GM23338 (cell line): ENCODE results near the gene CLSTN1. TPM values are rescaled to one million over a fixed set of nuclear protein-coding genes. Genes with fewer than 3 reads are reported as not detected.

Source experiments
- ATAC-seq: fragments of 200-7000 bp; cut with Tn5 transposase; 3 replicates; pipeline ENCODE4 v1.9.1; 2020
- DNase-seq: peaks from one replicate; pipeline ENCODE4 v3.0.0-alpha.2; 2015; ENCODE audit warnings: low spot score
- H2AFZ ChIP-seq: fragments of 200-600 bp; sonication (generic); 2 replicates; pipeline ENCODE4 v1.8.0; 2016; ENCODE audit warnings: antibody characterized with exemption, mild to moderate bottlenecking, moderate library complexity
- H3F3A ChIP-seq: fragments of 200-600 bp; sonication (generic); replicated peaks from 2 replicates; pipeline ENCODE4 v1.8.0; 2017; ENCODE audit warnings: antibody characterized with exemption, mixed run types, low read depth
- H3K27ac ChIP-seq: fragments of 200-600 bp; sonication (generic); 2 replicates; pipeline ENCODE4 v1.6.1; 2016; ENCODE audit warnings: low read depth
- H3K27me3 ChIP-seq: fragments of 200-600 bp; sonication (generic); 2 replicates; pipeline ENCODE4 v1.8.0; 2016; ENCODE audit warnings: mild to moderate bottlenecking, mixed run types, moderate library complexity; ENCODE audit not compliant: insufficient read depth
- H3K36me3 ChIP-seq: fragments of 200-600 bp; sonication (generic); 2 replicates; pipeline ENCODE4 v1.8.0; 2016; ENCODE audit warnings: mild to moderate bottlenecking; ENCODE audit not compliant: insufficient read depth
- H3K4me1 ChIP-seq: fragments of 200-600 bp; sonication (generic); 2 replicates; pipeline ENCODE4 v1.8.0; 2016; ENCODE audit warnings: mild to moderate bottlenecking, moderate library complexity; ENCODE audit not compliant: insufficient read depth
- H3K4me2 ChIP-seq: fragments of 200-600 bp; sonication (generic); 2 replicates; pipeline ENCODE4 v1.7.1; 2017; ENCODE audit warnings: mixed run types
- H3K4me3 ChIP-seq: fragments of 200-600 bp; sonication (generic); 2 replicates; pipeline ENCODE4 v1.6.1; 2016; ENCODE audit warnings: mixed run types
- H3K79me2 ChIP-seq: fragments of 200-600 bp; sonication (generic); replicated peaks from 2 replicates; pipeline ENCODE4 v1.8.0; 2017; ENCODE audit warnings: mild to moderate bottlenecking; ENCODE audit not compliant: insufficient read depth
- H3K9me2 ChIP-seq: fragments of 200-600 bp; sonication (generic); 2 replicates; pipeline ENCODE4 v1.8.0; 2017; ENCODE audit not compliant: insufficient read depth
- H4K20me1 ChIP-seq: fragments of 200-600 bp; sonication (generic); replicated peaks from 2 replicates; pipeline ENCODE4 v1.8.0; 2017; ENCODE audit warnings: mild to moderate bottlenecking; ENCODE audit not compliant: insufficient read depth
- H3K27ac Mint-ChIP-seq: 2 replicates; pipeline ENCODE4 v1.8.0; 2020; ENCODE audit warnings: inconsistent platforms, mild to moderate bottlenecking, moderate library complexity, mixed read lengths
- H3K27me3 Mint-ChIP-seq: 3 replicates; pipeline ENCODE4 v1.8.0; 2022; ENCODE audit warnings: low read depth, mild to moderate bottlenecking, moderate library complexity, mixed read lengths, inconsistent platforms; ENCODE audit not compliant: insufficient read depth, poor library complexity
- H3K36me3 Mint-ChIP-seq: 3 replicates; pipeline ENCODE4 v1.8.0; 2021; ENCODE audit warnings: low read depth, mild to moderate bottlenecking, inconsistent platforms, moderate library complexity, mixed read lengths
- H3K4me1 Mint-ChIP-seq: 3 replicates; pipeline ENCODE4 v1.8.0; 2020; ENCODE audit warnings: mild to moderate bottlenecking, inconsistent platforms, mixed read lengths
- H3K4me3 Mint-ChIP-seq: 3 replicates; pipeline ENCODE4 v1.8.0; 2021; ENCODE audit warnings: moderate library complexity, mild to moderate bottlenecking, inconsistent platforms, mixed read lengths
- H3K9me3 Mint-ChIP-seq: 3 replicates; pipeline ENCODE4 v1.8.0; 2020; ENCODE audit warnings: moderate library complexity, mild to moderate bottlenecking, inconsistent platforms, mixed read lengths
- CREB1 ChIP-seq: fragments of 250-450 bp; sonication (Bioruptor Pico); IDR thresholded peaks from 2 replicates; pipeline ENCODE4 v1.5.0; 2020; ENCODE audit warnings: low read depth, mild to moderate bottlenecking, moderate library complexity
- STAT1 ChIP-seq: IDR thresholded peaks from one replicate; pipeline ENCODE4 v1.6.1; 2016; ENCODE audit warnings: antibody characterized with exemption; ENCODE audit not compliant: unreplicated experiment
- polyA plus RNA-seq: library from polyadenylated mRNA; unstranded; fragments of >200 nt; fragmentation: Nextera tagmentation; extraction: Ambion mirVana; gene quantifications from 2 replicates; pipeline ENCODE4 v1.2.1, GENCODE V29; 2016
- total RNA-seq: library from RNA; depleted of rRNA; stranded (reverse); fragments of >200 nt; shearing (Covaris generic); gene quantifications from 2 replicates; pipeline ENCODE4 v1.2.3, GENCODE V29; 2014
- TF ChIP-seq, protein P1 (sequence below): IDR thresholded peaks from 2 replicates; pipeline ENCODE4 v1.6.1; 2016; ENCODE audit warnings: antibody characterized with exemption
- TF ChIP-seq, protein P2 (sequence below): fragments of 250-450 bp; sonication (Bioruptor Pico); IDR thresholded peaks from 2 replicates; pipeline ENCODE4 v1.5.0; 2020; ENCODE audit warnings: mild to moderate bottlenecking, moderate library complexity
- TF ChIP-seq, protein P3 (sequence below), 2 experiments: fragments of 200-600 bp in 1 of 2; sonication (generic) in 1 of 2; conservative IDR thresholded peaks; 2 replicates each; pipeline versions ENCODE4 v1.5.1 to v1.6.1; 2016 to 2017; ENCODE audit warnings: antibody characterized with exemption in 2 of 2, low read depth in 2 of 2, mild to moderate bottlenecking in 2 of 2, moderate library complexity in 1 of 2
- TF ChIP-seq, protein P4 (sequence below): IDR thresholded peaks from one replicate; pipeline ENCODE4 v1.6.1; 2018; ENCODE audit warnings: antibody characterized with exemption; ENCODE audit not compliant: unreplicated experiment

Gene CLSTN1
- total and polyA plus RNA-seq, 2 experiments from 2014 or later = 38.5 to 66.2 TPM

DNA sequence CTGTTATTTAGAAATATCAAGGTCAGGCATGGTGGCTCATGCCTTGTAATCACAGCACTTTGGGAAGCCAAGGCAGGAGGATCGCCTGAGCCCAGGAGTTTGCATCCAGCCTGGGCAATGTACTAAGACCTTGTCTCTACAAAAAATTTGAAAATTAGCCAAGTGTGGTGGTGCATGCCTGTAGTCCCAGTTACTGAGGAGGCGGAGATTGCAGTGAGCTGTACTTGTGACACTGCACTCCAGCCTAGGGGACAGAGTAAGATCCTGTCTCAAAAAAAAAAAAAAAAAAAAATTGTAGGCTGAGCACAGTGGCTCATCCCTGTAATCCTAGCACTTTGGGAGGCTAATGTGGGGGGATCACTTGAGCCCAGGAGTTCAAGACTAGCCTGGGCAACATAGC lies 127.0 kb downstream of the CLSTN1 start:
- DNase-seq = no peak

More for the DNA sequence above, 127.0 kb downstream of the CLSTN1 start:
- Mint-ChIP-seq H3K4me3 (no peak overlapping the region), H3K36me3 (no peaks in the 10 kb centered on the region; the same call in 2 of the 3 replicates), H3K9me3 (no peaks in the 10 kb centered on the region), H3K4me1 (peaks cover 12% of the 10 kb centered on the region), H3K27me3 (peaks cover 2% of the 10 kb centered on the region), H3K27ac (no peak overlapping the region)
- Histone ChIP-seq H3K36me3 (no peaks in the 10 kb centered on the region; the same call in 1 of the 2 replicates), H3K4me2 (no peak overlapping the region), H4K20me1 (no peaks in the 10 kb centered on the region; the same call in 1 of the 2 replicates), H3K4me3 (no peak overlapping the region), H3K9me2 (no peaks in the 10 kb centered on the region), H3K27me3 (no peaks in the 10 kb centered on the region), H2AFZ (no peak overlapping the region), H3K4me1 (0 out of 2 replicates have a peak, but pooled peaks cover 3% of the 10 kb centered on the region), H3K27ac (no peak overlapping the region), H3F3A (0 out of 2 replicates have a peak, but pooled peaks cover under 1% of the 10 kb centered on the region), H3K79me2 (no peaks in the 10 kb centered on the region)
- TF ChIP-seq STAT1 = no peak
- TF ChIP-seq, protein P1, sequence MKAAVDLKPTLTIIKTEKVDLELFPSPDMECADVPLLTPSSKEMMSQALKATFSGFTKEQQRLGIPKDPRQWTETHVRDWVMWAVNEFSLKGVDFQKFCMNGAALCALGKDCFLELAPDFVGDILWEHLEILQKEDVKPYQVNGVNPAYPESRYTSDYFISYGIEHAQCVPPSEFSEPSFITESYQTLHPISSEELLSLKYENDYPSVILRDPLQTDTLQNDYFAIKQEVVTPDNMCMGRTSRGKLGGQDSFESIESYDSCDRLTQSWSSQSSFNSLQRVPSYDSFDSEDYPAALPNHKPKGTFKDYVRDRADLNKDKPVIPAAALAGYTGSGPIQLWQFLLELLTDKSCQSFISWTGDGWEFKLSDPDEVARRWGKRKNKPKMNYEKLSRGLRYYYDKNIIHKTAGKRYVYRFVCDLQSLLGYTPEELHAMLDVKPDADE = no peak
- no peak for TF ChIP-seq CREB1 (CRISPR knock-in tag)
- TF ChIP-seq, protein P2, sequence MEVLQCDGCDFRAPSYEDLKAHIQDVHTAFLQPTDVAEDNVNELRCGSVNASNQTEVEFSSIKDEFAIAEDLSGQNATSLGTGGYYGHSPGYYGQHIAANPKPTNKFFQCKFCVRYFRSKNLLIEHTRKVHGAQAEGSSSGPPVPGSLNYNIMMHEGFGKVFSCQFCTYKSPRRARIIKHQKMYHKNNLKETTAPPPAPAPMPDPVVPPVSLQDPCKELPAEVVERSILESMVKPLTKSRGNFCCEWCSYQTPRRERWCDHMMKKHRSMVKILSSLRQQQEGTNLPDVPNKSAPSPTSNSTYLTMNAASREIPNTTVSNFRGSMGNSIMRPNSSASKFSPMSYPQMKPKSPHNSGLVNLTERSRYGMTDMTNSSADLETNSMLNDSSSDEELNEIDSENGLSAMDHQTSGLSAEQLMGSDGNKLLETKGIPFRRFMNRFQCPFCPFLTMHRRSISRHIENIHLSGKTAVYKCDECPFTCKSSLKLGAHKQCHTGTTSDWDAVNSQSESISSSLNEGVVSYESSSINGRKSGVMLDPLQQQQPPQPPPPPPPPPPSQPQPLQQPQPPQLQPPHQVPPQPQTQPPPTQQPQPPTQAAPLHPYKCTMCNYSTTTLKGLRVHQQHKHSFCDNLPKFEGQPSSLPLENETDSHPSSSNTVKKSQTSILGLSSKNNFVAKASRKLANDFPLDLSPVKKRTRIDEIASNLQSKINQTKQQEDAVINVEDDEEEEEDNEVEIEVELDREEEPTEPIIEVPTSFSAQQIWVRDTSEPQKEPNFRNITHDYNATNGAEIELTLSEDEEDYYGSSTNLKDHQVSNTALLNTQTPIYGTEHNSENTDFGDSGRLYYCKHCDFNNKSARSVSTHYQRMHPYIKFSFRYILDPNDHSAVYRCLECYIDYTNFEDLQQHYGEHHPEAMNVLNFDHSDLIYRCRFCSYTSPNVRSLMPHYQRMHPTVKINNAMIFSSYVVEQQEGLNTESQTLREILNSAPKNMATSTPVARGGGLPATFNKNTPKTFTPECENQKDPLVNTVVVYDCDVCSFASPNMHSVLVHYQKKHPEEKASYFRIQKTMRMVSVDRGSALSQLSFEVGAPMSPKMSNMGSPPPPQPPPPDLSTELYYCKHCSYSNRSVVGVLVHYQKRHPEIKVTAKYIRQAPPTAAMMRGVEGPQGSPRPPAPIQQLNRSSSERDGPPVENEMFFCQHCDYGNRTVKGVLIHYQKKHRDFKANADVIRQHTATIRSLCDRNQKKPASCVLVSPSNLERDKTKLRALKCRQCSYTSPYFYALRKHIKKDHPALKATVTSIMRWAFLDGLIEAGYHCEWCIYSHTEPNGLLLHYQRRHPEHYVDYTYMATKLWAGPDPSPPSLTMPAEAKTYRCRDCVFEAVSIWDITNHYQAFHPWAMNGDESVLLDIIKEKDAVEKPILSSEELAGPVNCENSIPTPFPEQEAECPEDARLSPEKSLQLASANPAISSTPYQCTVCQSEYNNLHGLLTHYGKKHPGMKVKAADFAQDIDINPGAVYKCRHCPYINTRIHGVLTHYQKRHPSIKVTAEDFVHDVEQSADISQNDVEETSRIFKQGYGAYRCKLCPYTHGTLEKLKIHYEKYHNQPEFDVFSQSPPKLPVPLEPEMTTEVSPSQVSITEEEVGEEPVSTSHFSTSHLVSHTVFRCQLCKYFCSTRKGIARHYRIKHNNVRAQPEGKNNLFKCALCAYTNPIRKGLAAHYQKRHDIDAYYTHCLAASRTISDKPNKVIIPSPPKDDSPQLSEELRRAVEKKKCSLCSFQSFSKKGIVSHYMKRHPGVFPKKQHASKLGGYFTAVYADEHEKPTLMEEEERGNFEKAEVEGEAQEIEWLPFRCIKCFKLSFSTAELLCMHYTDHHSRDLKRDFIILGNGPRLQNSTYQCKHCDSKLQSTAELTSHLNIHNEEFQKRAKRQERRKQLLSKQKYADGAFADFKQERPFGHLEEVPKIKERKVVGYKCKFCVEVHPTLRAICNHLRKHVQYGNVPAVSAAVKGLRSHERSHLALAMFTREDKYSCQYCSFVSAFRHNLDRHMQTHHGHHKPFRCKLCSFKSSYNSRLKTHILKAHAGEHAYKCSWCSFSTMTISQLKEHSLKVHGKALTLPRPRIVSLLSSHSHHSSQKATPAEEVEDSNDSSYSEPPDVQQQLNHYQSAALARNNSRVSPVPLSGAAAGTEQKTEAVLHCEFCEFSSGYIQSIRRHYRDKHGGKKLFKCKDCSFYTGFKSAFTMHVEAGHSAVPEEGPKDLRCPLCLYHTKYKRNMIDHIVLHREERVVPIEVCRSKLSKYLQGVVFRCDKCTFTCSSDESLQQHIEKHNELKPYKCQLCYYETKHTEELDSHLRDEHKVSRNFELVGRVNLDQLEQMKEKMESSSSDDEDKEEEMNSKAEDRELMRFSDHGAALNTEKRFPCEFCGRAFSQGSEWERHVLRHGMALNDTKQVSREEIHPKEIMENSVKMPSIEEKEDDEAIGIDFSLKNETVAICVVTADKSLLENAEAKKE (CRISPR knock-in tag) = no peak
- TF ChIP-seq, protein P3, sequence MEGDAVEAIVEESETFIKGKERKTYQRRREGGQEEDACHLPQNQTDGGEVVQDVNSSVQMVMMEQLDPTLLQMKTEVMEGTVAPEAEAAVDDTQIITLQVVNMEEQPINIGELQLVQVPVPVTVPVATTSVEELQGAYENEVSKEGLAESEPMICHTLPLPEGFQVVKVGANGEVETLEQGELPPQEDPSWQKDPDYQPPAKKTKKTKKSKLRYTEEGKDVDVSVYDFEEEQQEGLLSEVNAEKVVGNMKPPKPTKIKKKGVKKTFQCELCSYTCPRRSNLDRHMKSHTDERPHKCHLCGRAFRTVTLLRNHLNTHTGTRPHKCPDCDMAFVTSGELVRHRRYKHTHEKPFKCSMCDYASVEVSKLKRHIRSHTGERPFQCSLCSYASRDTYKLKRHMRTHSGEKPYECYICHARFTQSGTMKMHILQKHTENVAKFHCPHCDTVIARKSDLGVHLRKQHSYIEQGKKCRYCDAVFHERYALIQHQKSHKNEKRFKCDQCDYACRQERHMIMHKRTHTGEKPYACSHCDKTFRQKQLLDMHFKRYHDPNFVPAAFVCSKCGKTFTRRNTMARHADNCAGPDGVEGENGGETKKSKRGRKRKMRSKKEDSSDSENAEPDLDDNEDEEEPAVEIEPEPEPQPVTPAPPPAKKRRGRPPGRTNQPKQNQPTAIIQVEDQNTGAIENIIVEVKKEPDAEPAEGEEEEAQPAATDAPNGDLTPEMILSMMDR (conservative IDR thresholded peaks at IDR 0.05; ENCODE audit: low read depth in 2 of 2) = no peak
- TF ChIP-seq, protein P4, sequence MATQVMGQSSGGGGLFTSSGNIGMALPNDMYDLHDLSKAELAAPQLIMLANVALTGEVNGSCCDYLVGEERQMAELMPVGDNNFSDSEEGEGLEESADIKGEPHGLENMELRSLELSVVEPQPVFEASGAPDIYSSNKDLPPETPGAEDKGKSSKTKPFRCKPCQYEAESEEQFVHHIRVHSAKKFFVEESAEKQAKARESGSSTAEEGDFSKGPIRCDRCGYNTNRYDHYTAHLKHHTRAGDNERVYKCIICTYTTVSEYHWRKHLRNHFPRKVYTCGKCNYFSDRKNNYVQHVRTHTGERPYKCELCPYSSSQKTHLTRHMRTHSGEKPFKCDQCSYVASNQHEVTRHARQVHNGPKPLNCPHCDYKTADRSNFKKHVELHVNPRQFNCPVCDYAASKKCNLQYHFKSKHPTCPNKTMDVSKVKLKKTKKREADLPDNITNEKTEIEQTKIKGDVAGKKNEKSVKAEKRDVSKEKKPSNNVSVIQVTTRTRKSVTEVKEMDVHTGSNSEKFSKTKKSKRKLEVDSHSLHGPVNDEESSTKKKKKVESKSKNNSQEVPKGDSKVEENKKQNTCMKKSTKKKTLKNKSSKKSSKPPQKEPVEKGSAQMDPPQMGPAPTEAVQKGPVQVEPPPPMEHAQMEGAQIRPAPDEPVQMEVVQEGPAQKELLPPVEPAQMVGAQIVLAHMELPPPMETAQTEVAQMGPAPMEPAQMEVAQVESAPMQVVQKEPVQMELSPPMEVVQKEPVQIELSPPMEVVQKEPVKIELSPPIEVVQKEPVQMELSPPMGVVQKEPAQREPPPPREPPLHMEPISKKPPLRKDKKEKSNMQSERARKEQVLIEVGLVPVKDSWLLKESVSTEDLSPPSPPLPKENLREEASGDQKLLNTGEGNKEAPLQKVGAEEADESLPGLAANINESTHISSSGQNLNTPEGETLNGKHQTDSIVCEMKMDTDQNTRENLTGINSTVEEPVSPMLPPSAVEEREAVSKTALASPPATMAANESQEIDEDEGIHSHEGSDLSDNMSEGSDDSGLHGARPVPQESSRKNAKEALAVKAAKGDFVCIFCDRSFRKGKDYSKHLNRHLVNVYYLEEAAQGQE = no peak
- no peak for ATAC-seq
